GM06990 (cell line): Measurements from ENCODE around the gene DENND5A.
"Not testable (repeated sequence)": the region's sequence is repeated elsewhere in the genome, so short reads cannot be mapped to it uniquely, and the experiment has no call there.

Source experiments
- DNase-seq: peaks from one replicate; pipeline ENCODE4 v3.0.0-alpha.2; 2011; ENCODE audit not compliant: insufficient read length; ENCODE audit errors: extremely low read depth
- H3K27me3 ChIP-seq: replicated peaks from 2 replicates; pipeline ENCODE4 v1.6.0; 2011; ENCODE audit warnings: low read length; ENCODE audit not compliant: control insufficient read depth, insufficient read depth
- H3K36me3 ChIP-seq: 2 replicates; pipeline ENCODE4 v1.5.1; 2011; ENCODE audit warnings: low read length; ENCODE audit not compliant: control insufficient read depth, insufficient read depth
- H3K4me3 ChIP-seq: replicated peaks from 2 replicates; pipeline ENCODE4 v1.5.1; 2011; ENCODE audit warnings: low read depth, mild to moderate bottlenecking, control low read depth, low read length
- TF ChIP-seq, protein P1 (sequence below): IDR thresholded peaks from 2 replicates; pipeline ENCODE4 v1.5.1; 2011; ENCODE audit warnings: low read length, control low read depth, mild to moderate bottlenecking, inconsistent platforms; ENCODE audit not compliant: insufficient read depth, poor library complexity, severe bottlenecking

DENND5A gene

DNA sequence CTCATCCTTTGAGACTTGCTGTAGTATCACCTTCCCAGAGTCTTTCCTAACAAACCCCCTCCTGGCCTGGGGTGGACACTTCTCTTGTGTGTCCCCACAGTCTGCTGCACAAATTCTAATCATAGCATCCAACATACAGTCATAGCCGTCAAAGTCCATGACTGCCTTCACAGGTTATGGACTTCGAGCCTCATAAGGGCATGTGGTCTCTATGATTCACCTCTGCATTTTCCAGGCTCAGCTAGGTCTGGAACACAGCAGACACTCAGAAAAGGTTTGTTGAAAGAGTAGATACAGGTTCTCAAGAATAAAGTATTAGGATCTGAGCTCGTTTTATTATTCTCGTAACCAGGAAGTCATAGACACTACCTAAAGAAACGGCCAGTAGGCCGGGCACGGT is 160.6 kb downstream of the DENND5A start:
- TF ChIP-seq, protein P1, sequence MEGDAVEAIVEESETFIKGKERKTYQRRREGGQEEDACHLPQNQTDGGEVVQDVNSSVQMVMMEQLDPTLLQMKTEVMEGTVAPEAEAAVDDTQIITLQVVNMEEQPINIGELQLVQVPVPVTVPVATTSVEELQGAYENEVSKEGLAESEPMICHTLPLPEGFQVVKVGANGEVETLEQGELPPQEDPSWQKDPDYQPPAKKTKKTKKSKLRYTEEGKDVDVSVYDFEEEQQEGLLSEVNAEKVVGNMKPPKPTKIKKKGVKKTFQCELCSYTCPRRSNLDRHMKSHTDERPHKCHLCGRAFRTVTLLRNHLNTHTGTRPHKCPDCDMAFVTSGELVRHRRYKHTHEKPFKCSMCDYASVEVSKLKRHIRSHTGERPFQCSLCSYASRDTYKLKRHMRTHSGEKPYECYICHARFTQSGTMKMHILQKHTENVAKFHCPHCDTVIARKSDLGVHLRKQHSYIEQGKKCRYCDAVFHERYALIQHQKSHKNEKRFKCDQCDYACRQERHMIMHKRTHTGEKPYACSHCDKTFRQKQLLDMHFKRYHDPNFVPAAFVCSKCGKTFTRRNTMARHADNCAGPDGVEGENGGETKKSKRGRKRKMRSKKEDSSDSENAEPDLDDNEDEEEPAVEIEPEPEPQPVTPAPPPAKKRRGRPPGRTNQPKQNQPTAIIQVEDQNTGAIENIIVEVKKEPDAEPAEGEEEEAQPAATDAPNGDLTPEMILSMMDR = no peak
- DNase-seq = no peak
- no peaks in the 10 kb centered on the region for H3K36me3 ChIP-seq
- H3K4me3 ChIP-seq = no peak overlapping the region
- no peaks in the 10 kb centered on the region; the same call in 1 of the 2 replicates for H3K27me3 ChIP-seq

DNA sequence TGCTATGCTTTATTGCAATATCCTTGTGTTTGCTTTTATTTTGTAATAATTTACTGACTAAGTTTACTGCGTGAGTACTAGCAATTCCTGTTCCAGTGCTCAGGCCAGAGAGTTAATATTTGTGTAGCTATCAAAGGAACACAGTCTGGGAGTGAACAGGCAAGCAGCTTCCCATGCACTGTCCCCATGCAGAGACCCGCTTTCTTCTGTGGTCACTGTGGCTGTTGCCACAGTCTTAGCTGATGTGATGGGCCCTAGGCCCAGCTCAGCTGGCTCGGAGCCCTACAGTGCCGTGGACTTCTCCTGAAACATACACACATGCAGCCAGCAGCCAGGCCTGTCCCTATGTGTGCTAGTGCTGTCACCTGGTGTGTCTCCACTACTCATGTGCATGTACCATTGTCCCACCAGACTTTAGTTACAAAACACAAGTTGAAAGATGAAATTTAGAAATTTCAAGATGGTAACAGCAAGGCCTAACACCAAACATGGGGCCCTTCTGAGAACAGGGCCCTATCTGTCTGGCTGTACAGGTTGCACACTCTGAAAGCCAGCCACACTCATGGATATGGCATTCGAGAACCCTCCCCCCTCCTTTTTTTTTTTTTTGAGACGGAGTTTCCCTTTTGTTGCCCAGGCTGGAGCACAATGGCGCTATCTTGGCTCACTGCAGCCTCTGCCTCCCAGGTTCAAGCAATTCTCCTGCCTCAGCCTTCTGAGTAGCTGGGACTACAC is 161.4 kb downstream of the DENND5A start:
- Histone ChIP-seq H3K36me3 (no peaks in the 10 kb centered on the region), H3K27me3 (no peaks in the 10 kb centered on the region; the same call in 1 of the 2 replicates), H3K4me3 (no peak overlapping the region)
- no peak for DNase-seq
- TF ChIP-seq, protein P1 = no peak

DNA sequence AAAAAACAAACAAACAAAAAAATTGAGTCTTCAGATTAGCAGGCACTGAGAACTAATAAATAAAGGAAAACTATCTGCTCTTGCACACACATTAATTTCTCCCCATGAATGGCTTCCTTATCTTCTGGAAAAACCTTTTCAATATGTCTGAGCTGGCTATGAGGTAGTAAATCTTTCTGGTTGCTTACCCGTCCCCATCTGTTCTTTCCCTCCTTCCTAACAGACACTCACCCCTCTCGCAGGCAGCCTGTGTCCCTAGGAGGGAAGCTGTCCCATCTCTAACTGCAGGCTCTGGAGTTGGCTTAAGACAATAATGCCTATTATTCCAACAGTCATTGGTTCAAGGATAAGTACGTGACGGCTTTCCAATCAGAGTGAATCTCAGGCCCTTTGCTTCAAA is 165.5 kb downstream of the DENND5A start:
- no peaks in the 10 kb centered on the region for H3K27me3 ChIP-seq
- TF ChIP-seq, protein P1 = no peak
- H3K36me3 ChIP-seq = no peaks in the 10 kb centered on the region
- no peak overlapping the region for H3K4me3 ChIP-seq
- DNase-seq = no peak

DNA sequence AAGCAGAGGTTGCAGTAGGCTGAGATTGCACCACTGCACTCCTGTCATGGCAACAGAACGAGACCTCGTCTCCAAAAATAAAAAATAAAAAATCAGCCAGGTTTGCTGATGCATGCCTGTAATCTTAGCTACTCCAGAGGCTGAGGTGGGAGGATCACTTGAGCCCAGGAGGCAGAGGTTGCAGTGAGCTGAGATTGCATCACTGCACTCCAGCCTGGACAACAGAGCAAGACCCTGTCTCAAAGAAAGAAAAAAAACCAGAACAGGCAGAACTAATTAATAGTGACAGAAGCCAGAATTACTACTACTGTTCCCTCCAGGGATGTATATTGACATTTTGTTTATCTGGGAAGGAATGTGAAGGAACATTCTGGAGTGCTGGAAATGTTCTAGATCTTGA is 166.7 kb downstream of the DENND5A start:
- H3K27me3 ChIP-seq, H3K36me3 ChIP-seq, H3K4me3 ChIP-seq, DNase-seq: not testable (repeated sequence)

DNA sequence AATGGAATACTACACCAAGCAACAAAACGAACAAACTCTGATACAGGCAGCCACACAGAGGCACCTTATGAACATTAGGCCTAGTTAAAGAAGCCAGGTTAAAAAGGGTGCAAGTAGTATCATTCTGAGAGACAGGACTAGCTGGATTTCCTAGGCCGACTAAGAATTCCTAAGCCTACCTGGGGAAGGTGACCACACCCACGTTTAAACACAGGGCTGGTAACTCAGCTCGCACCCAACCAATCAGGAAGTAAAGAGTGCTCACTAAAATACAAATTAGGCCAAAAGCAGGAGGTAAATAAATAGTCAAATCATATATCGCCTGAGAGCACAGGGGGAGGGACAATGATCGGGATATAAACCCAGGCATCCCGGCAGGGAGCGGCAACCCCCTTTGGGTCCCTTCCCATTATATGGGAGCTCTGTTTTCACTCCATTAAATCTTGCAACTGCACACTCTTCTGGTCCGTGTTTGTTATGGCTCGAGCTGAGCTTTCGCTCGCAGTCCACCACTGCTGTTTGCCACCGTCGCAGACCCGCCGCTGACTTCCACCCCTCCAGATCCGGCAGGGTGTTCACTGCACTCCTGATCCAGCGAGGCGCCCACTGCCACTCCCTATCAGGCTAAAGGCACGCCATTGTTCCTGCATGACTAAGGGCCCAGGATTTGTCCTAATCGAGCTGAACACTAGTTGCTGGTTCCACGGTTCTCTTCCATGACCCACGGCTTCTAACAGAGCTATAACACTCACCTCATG is 167.8 kb downstream of the DENND5A start:
- H3K36me3 ChIP-seq, H3K27me3 ChIP-seq, H3K4me3 ChIP-seq, DNase-seq: not testable (repeated sequence)

DNA sequence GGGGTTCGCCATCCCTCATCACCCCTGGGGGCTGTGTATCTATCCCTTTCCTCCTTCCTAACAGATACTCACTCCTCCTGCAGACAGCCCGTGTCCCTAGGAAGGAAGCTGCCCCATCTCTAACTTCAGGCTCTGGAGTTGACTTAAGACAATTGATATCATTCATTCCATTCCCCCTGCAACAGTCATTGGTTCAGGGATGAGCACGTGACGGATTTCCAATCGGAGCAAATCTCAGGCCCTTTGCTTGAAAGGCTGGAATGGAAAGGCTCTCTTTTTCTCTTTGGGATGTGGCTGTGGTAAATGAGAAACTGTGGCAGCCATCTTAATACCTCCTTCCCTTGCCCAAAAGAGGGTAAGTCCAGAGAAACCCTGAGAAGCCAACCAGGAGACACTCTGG is 168.7 kb downstream of the DENND5A start:
- TF ChIP-seq, protein P1 = no peak
- Histone ChIP-seq H3K27me3 (peaks cover 1% of the 10 kb centered on the region; the same call in 1 of the 2 replicates), H3K36me3 (no peaks in the 10 kb centered on the region), H3K4me3 (no peak overlapping the region)
- DNase-seq = no peak
